ENCODE data around the gene CRABP2. TPM values are rescaled to one million over a fixed set of nuclear protein-coding genes. Genes with fewer than 3 reads are reported as not detected.
A peak's percentile ranks its signal among the peaks of the same experiment; 100 is the strongest.

CRABP2 gene
- total RNA-seq, 1 experiment from 2014 or later, result 209 TPM

- ATAC-seq, result peak; percentile 55
- Histone ChIP-seq H3K79me2 (ENCODE audit: insufficient read depth, low read length) (no peaks in the 10 kb centered on the region), H3K4me1 (ENCODE audit: control insufficient read depth in 1 of 2, insufficient read depth in 2 of 2, low read length in 2 of 2) (peaks cover 28 to 49% of the 10 kb centered on the region in 2 experiments), H4K20me1 (ENCODE audit: insufficient read depth) (no peaks in the 10 kb centered on the region), H3K4me3 (replicated peaks in 1 of 2; ENCODE audit: low read depth in 1 of 2, low read length in 2 of 2) (no peak overlapping the region), H3K9ac (ENCODE audit: low read length) (no peak overlapping the region), H3K36me3 (ENCODE audit: control insufficient read depth in 1 of 2, insufficient read depth in 2 of 2, low read length in 2 of 2) (no peaks in the 10 kb centered on the region), H3K27ac (ENCODE audit: low read depth, low read length) (no peak overlapping the region), H3K9me2 (ENCODE audit: insufficient read depth) (no peaks in the 10 kb centered on the region), H3K4me2 (ENCODE audit: low read length) (no peak overlapping the region), H3K27me3 (ENCODE audit: insufficient read depth, low read length) (no peaks in the 10 kb centered on the region), H2AFZ (ENCODE audit: low read depth, low read length, poor library complexity, severe bottlenecking) (no peak overlapping the region), H3K9me3 (ENCODE audit: control insufficient read depth in 1 of 2, insufficient read depth in 1 of 2, low read depth in 1 of 2, low read length in 2 of 2) (no peaks in the 10 kb centered on the region)
- CTCF ChIA-PET, result interaction anchor here (0.9 to 2.6 kb wide), 5 partner anchors 11 to 178 kb away, joined by 3 to 13 read pairs (median 9); partner anchors contain the start of genes CRABP2 and NTRK1
- intact Hi-C loops (cut with micrococcal nuclease), result no loop called here
- RAD21 ChIA-PET (ENCODE audit: low non-redundant PET in 1 of 2, low total read pairs in 2 of 2, uncharacterized antibody in 2 of 2, unreplicated experiment in 2 of 2), result interaction anchor here in 1 of 2 experiments (0.9 kb wide), 1 partner anchor 178 kb away, joined by 3 read pairs; the partner anchor contains the start of gene NTRK1
- no peak for TF ChIP-seq RAD21 (IDR thresholded peaks at IDR 0.05; ENCODE audit: low read depth)
- TF ChIP-seq POLR2A (IDR thresholded peaks at IDR 0.05; ENCODE audit: borderline replicate concordance, extremely low read depth, insufficient read depth, insufficient read length), result no peak
- no peak for TF ChIP-seq EZH2phosphoT487 (IDR thresholded peaks at IDR 0.05; ENCODE audit: borderline replicate concordance)
- TF ChIP-seq CTCF (IDR thresholded peaks at IDR 0.05 in 2 of 3, conservative IDR thresholded peaks at IDR 0.05 in 1 of 3; ENCODE audit: borderline replicate concordance in 1 of 3, insufficient read depth in 1 of 3, low read depth in 2 of 3, low read length in 2 of 3), result peak in 1 of 3 experiments; percentile 38; a peak in 2 of 6 replicates
- DNase-seq (ENCODE audit: low read depth, low spot score), result no peak
- POLR2A ChIA-PET, result interaction anchor here (0.8 to 1.4 kb wide), 3 partner anchors 21 to 55 kb away, joined by 4 to 8 read pairs (median 5); no protein-coding TSS in a partner anchor
- BruUV-seq (replicated peaks), result no TSS peak
Measured at GRCh38 chr1:156682166-156682890, 23.1 kb downstream of the CRABP2 start.

All from HCT116 (cell line).